Activated CD4-positive, alpha-beta memory T cell treated with anti-CD3 and anti-CD28 coated beads, Interleukin-2, amount 10 ng/mL, durations not matched to agents 7 days and 5 days (primary cell): Measurements from ENCODE around the gene RGS13. TPM values are rescaled to one million over a fixed set of nuclear protein-coding genes. Genes with fewer than 3 reads are reported as not detected.

Experiments
- CTCF ChIA-PET: fragments of 350-600 bp; sonication (Branson Sonifier 250); formaldehyde crosslinking; loops from one replicate; lab custom pipeline; 2021; ENCODE audit warnings: antibody characterized with exemption, inconsistent platforms; lab: Charles Lee
- POLR2A ChIA-PET: fragments of 350-600 bp; sonication (Branson Sonifier 250); formaldehyde crosslinking; loops from one replicate; lab custom pipeline; 2021; ENCODE audit warnings: antibody characterized with exemption; lab: Charles Lee
- DNase-seq: peaks from one replicate; pipeline ENCODE4 v3.0.0-alpha.2; 2020
- H3K27ac Mint-ChIP-seq: one replicate; pipeline ENCODE4 v1.8.0; 2021; ENCODE audit warnings: mild to moderate bottlenecking, mixed read lengths
- H3K27me3 Mint-ChIP-seq: one replicate; pipeline ENCODE4 v1.8.0; 2021; ENCODE audit warnings: mixed read lengths
- H3K36me3 Mint-ChIP-seq: one replicate; pipeline ENCODE4 v1.8.0; 2021; ENCODE audit warnings: low read depth, mixed read lengths
- H3K4me1 Mint-ChIP-seq: one replicate; pipeline ENCODE4 v1.8.0; 2021; ENCODE audit warnings: mixed read lengths
- H3K4me3 Mint-ChIP-seq: one replicate; pipeline ENCODE4 v1.8.0; 2021; ENCODE audit warnings: mild to moderate bottlenecking, mixed read lengths
- H3K9me3 Mint-ChIP-seq: one replicate; pipeline ENCODE4 v1.8.0; 2021; ENCODE audit warnings: mixed read lengths
- total RNA-seq, 2 experiments: library from RNA; stranded (reverse); gene quantifications; one replicate each; pipeline ENCODE4 v1.2.3, GENCODE V29; 2021

RGS13 gene
- total RNA-seq: not detected

- H3K27ac Mint-ChIP-seq: no peak within 1 kb of the TSS
- H3K4me1 Mint-ChIP-seq: peaks cover 9% of the 10 kb centered on the region
- POLR2A ChIA-PET: no interaction called here
- H3K27me3 Mint-ChIP-seq: peaks cover 13% of the 10 kb centered on the region
- no peaks in the 10 kb centered on the region for H3K36me3 Mint-ChIP-seq
- no peaks in the 10 kb centered on the region for H3K9me3 Mint-ChIP-seq
- H3K4me3 Mint-ChIP-seq: no peak within 1 kb of the TSS
- no peak for DNase-seq
- CTCF ChIA-PET: no interaction called here
Measured at GRCh38 chr1:192635939-192636338, at the start of gene RGS13. Gene RGS13 (plus strand): TSS chr1:192636147. CDS start chr1:192644335, 8,188 bp downstream.

GRCh38 chr1:192587386-192588266 lies 48.3 kb upstream of the RGS13 start:
- no peak for DNase-seq
- Mint-ChIP-seq H3K9me3 (no peaks in the 10 kb centered on the region), H3K36me3 (no peaks in the 10 kb centered on the region), H3K27ac (no peak overlapping the region), H3K4me3 (no peak overlapping the region), H3K4me1 (no peaks in the 10 kb centered on the region), H3K27me3 (peaks cover 3% of the 10 kb centered on the region)
- ChIA-PET POLR2A (interaction anchor here (0.7 kb wide), 1 partner anchor 25 kb away, joined by 3 read pairs; no protein-coding TSS in a partner anchor), CTCF (interaction anchor here (1.3 kb wide), 1 partner anchor 110 kb away, joined by 3 read pairs; no protein-coding TSS in a partner anchor)

- POLR2A ChIA-PET: no interaction called here
- no peak for DNase-seq
- Mint-ChIP-seq H3K9me3 (no peaks in the 10 kb centered on the region), H3K4me1 (no peaks in the 10 kb centered on the region), H3K27me3 (peaks cover 3% of the 10 kb centered on the region), H3K27ac (no peak overlapping the region), H3K4me3 (no peak overlapping the region), H3K36me3 (no peaks in the 10 kb centered on the region)
- CTCF ChIA-PET: no interaction called here
Measured at GRCh38 chr1:192588546-192588945, 47.4 kb upstream of the RGS13 start.

GRCh38 chr1:192589813-192590212 lies 46.1 kb upstream of the RGS13 start:
- Mint-ChIP-seq H3K4me3 (no peak overlapping the region), H3K4me1 (no peaks in the 10 kb centered on the region), H3K36me3 (no peaks in the 10 kb centered on the region), H3K27me3 (peaks cover 3% of the 10 kb centered on the region), H3K27ac (no peak overlapping the region), H3K9me3 (no peaks in the 10 kb centered on the region)
- DNase-seq: no peak
- ChIA-PET POLR2A (no interaction called here), CTCF (no interaction called here)

GRCh38 chr1:192592517-192592916 lies 43.4 kb upstream of the RGS13 start:
- ChIA-PET POLR2A (no interaction called here), CTCF (no interaction called here)
- Mint-ChIP-seq H3K27ac (no peak overlapping the region), H3K27me3 (peaks cover 6% of the 10 kb centered on the region), H3K9me3 (no peaks in the 10 kb centered on the region), H3K4me3 (no peak overlapping the region), H3K4me1 (peaks cover 10% of the 10 kb centered on the region), H3K36me3 (no peaks in the 10 kb centered on the region)
- no peak for DNase-seq

GRCh38 chr1:192592981-192593708 lies 42.8 kb upstream of the RGS13 start:
- Mint-ChIP-seq H3K4me1 (peaks cover 10% of the 10 kb centered on the region), H3K27me3 (peaks cover 3% of the 10 kb centered on the region), H3K36me3 (no peaks in the 10 kb centered on the region), H3K4me3 (no peak overlapping the region), H3K27ac (no peak overlapping the region), H3K9me3 (no peaks in the 10 kb centered on the region)
- ChIA-PET POLR2A (no interaction called here), CTCF (interaction anchor here (1.6 kb wide), 1 partner anchor 119 kb away, joined by 6 read pairs; no protein-coding TSS in a partner anchor)
- no peak for DNase-seq

GRCh38 chr1:192595299-192595698 lies 40.6 kb upstream of the RGS13 start:
- Mint-ChIP-seq H3K27ac (no peak overlapping the region), H3K36me3 (no peaks in the 10 kb centered on the region), H3K4me1 (peaks cover 14% of the 10 kb centered on the region), H3K27me3 (peaks cover 3% of the 10 kb centered on the region), H3K4me3 (no peak overlapping the region), H3K9me3 (no peaks in the 10 kb centered on the region)
- ChIA-PET POLR2A (no interaction called here), CTCF (interaction anchor here (2.0 kb wide), 1 partner anchor 13 kb away, joined by 4 read pairs; no protein-coding TSS in a partner anchor)
- DNase-seq: no peak

GRCh38 chr1:192598589-192598988 lies 37.4 kb upstream of the RGS13 start:
- no peak for DNase-seq
- Mint-ChIP-seq H3K27me3 (peaks cover 5% of the 10 kb centered on the region), H3K4me1 (peaks cover 28% of the 10 kb centered on the region), H3K9me3 (no peaks in the 10 kb centered on the region), H3K4me3 (no peak overlapping the region), H3K27ac (no peak overlapping the region), H3K36me3 (no peaks in the 10 kb centered on the region)
- ChIA-PET CTCF (interaction anchor here (1.5 to 2.0 kb wide), 2 partner anchors 19 to 121 kb away, joined by 4 to 10 read pairs; no protein-coding TSS in a partner anchor), POLR2A (no interaction called here)

- POLR2A ChIA-PET: interaction anchor here (0.8 kb wide), 1 partner anchor 963 kb away, joined by 3 read pairs; no protein-coding TSS in a partner anchor
- H3K27ac Mint-ChIP-seq: no peak overlapping the region
- DNase-seq: no peak
- H3K36me3 Mint-ChIP-seq: no peaks in the 10 kb centered on the region
- CTCF ChIA-PET: interaction anchor here (0.7 to 1.2 kb wide), 3 partner anchors 9 to 123 kb away, joined by 3 to 4 read pairs (median 3); no protein-coding TSS in a partner anchor
- no peak overlapping the region for H3K4me3 Mint-ChIP-seq
- no peaks in the 10 kb centered on the region for H3K9me3 Mint-ChIP-seq
- peaks cover 25% of the 10 kb centered on the region for H3K4me1 Mint-ChIP-seq
- H3K27me3 Mint-ChIP-seq: peaks cover 2% of the 10 kb centered on the region
Measured at GRCh38 chr1:192600275-192600674, 35.7 kb upstream of the RGS13 start.

GRCh38 chr1:192601143-192601542 lies 34.8 kb upstream of the RGS13 start:
- POLR2A ChIA-PET: no interaction called here
- CTCF ChIA-PET: interaction anchor here (0.7 to 1.0 kb wide), 2 partner anchors 19 to 127 kb away, joined by 3 read pairs; no protein-coding TSS in a partner anchor
- H3K9me3 Mint-ChIP-seq: no peaks in the 10 kb centered on the region
- H3K27ac Mint-ChIP-seq: no peak overlapping the region
- no peaks in the 10 kb centered on the region for H3K36me3 Mint-ChIP-seq
- peaks cover 2% of the 10 kb centered on the region for H3K27me3 Mint-ChIP-seq
- no peak overlapping the region for H3K4me3 Mint-ChIP-seq
- no peak for DNase-seq
- H3K4me1 Mint-ChIP-seq: peaks cover 21% of the 10 kb centered on the region

GRCh38 chr1:192601567-192601966 lies 34.4 kb upstream of the RGS13 start:
- no peaks in the 10 kb centered on the region for H3K9me3 Mint-ChIP-seq
- POLR2A ChIA-PET: no interaction called here
- no peaks in the 10 kb centered on the region for H3K36me3 Mint-ChIP-seq
- CTCF ChIA-PET: interaction anchor here (1.0 kb wide), 1 partner anchor 127 kb away, joined by 3 read pairs; no protein-coding TSS in a partner anchor
- no peak overlapping the region for H3K27ac Mint-ChIP-seq
- no peak overlapping the region for H3K4me3 Mint-ChIP-seq
- H3K27me3 Mint-ChIP-seq: peaks cover 2% of the 10 kb centered on the region
- DNase-seq: no peak
- peaks cover 19% of the 10 kb centered on the region for H3K4me1 Mint-ChIP-seq

GRCh38 chr1:192602757-192603156 lies 33.2 kb upstream of the RGS13 start:
- no peak overlapping the region for H3K4me3 Mint-ChIP-seq
- CTCF ChIA-PET: no interaction called here
- POLR2A ChIA-PET: no interaction called here
- no peaks in the 10 kb centered on the region for H3K9me3 Mint-ChIP-seq
- H3K27me3 Mint-ChIP-seq: peaks cover 3% of the 10 kb centered on the region
- H3K4me1 Mint-ChIP-seq: peaks cover 18% of the 10 kb centered on the region
- no peak for DNase-seq
- no peak overlapping the region for H3K27ac Mint-ChIP-seq
- no peaks in the 10 kb centered on the region for H3K36me3 Mint-ChIP-seq
